OCI-LY1 (cell line): ENCODE data around the gene PES1.

Source experiments
- H2AFZ ChIP-seq: fragments of 200-600 bp; sonication (generic), shearing (Covaris generic); 2 replicates; pipeline ENCODE4 v1.6.0; 2014; ENCODE audit warnings: antibody characterized with exemption, mild to moderate bottlenecking, low read length
- H3F3A ChIP-seq: fragments of 200-600 bp; sonication (generic), shearing (Covaris generic); 2 replicates; pipeline ENCODE4 v1.6.0; 2014; ENCODE audit warnings: mild to moderate bottlenecking, antibody characterized with exemption, low read length, moderate library complexity; ENCODE audit not compliant: insufficient read depth
- H3K27ac ChIP-seq: fragments of 200-600 bp; sonication (generic); 2 replicates; pipeline ENCODE4 v1.5.1; 2014; ENCODE audit warnings: low read length, mixed run types, mild to moderate bottlenecking, low read depth; ENCODE audit not compliant: poor library complexity, severe bottlenecking
- H3K27me3 ChIP-seq: fragments of 200-600 bp; sonication (generic); 2 replicates; pipeline ENCODE4 v1.6.0; 2014; ENCODE audit warnings: antibody characterized with exemption, mild to moderate bottlenecking, low read length, moderate library complexity; ENCODE audit not compliant: insufficient read depth
- H3K36me3 ChIP-seq: fragments of 200-600 bp; sonication (generic); 2 replicates; pipeline ENCODE4 v1.6.1; 2014; ENCODE audit warnings: mild to moderate bottlenecking, antibody characterized with exemption, low read length, moderate library complexity, mixed read lengths; ENCODE audit not compliant: insufficient read depth
- H3K4me1 ChIP-seq: fragments of 200-600 bp; sonication (generic); 2 replicates; pipeline ENCODE4 v1.5.1; 2014; ENCODE audit warnings: mild to moderate bottlenecking, low read length, moderate library complexity; ENCODE audit not compliant: insufficient read depth, severe bottlenecking
- H3K4me2 ChIP-seq: fragments of 200-600 bp; sonication (generic), shearing (Covaris generic); 2 replicates; pipeline ENCODE4 v1.6.1; 2014; ENCODE audit warnings: low read length
- H3K4me3 ChIP-seq: fragments of 200-600 bp; sonication (generic); 2 replicates; pipeline ENCODE4 v1.5.1; 2014; ENCODE audit warnings: low read length, low read depth, mild to moderate bottlenecking, mixed read lengths; ENCODE audit not compliant: poor library complexity, severe bottlenecking
- H3K79me2 ChIP-seq: fragments of 200-600 bp; shearing (Covaris generic); 2 replicates; pipeline ENCODE4 v1.6.1; 2016; ENCODE audit warnings: mixed run types, low read length, mixed read lengths; ENCODE audit not compliant: insufficient read depth
- H3K9ac ChIP-seq: fragments of 200-600 bp; sonication (generic), shearing (Covaris generic); 2 replicates; pipeline ENCODE4 v1.6.1; 2014; ENCODE audit warnings: mild to moderate bottlenecking, low read length, mixed read lengths
- H3K9me2 ChIP-seq: fragments of 200-600 bp; sonication (generic), shearing (Covaris generic); 2 replicates; pipeline ENCODE4 v1.6.1; 2014; ENCODE audit warnings: low read depth, mild to moderate bottlenecking, low read length, mixed read lengths
- H3K9me3 ChIP-seq: fragments of 200-600 bp; shearing (Covaris generic); 2 replicates; pipeline ENCODE4 v1.6.1; 2014; ENCODE audit warnings: low read length, mixed read lengths
- H4K20me1 ChIP-seq: fragments of 200-600 bp; sonication (generic), shearing (Covaris generic); 2 replicates; pipeline ENCODE4 v1.6.0; 2016; ENCODE audit warnings: mild to moderate bottlenecking, low read length; ENCODE audit not compliant: insufficient read depth
- CTCF ChIP-seq: fragments of 200-600 bp; sonication (generic), shearing (Covaris generic); IDR thresholded peaks from 2 replicates; pipeline ENCODE4 v1.5.1; 2017; ENCODE audit warnings: mild to moderate bottlenecking, antibody characterized with exemption, low read length, moderate library complexity, mixed read lengths
- EZH2 ChIP-seq: fragments of 200-600 bp; sonication (generic), shearing (Covaris generic); IDR thresholded peaks from 2 replicates; pipeline ENCODE4 v1.8.0; 2017; ENCODE audit warnings: borderline replicate concordance, mixed run types, mild to moderate bottlenecking, antibody characterized with exemption, low read length, moderate library complexity, mixed read lengths

The PES1 gene

DNA sequence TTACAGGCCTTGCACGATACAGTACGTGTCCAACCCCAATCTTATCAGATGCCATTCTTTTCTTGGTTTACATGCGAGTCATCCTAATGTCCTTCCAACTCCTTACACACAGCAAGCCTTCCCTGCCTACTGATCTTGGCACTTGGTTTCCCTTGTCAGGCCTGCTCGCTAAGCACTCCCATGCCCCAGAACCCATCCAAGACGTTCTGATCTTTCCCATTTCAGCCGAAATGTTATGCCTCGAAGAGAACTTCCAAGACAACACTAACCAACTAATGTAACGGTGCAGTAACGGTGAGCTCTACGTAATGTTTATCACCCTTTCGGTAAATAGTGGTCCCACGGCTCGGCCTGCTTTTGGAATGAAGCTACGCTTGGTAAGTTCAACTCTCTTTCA is 521 bp downstream of the PES1 start:
- Histone ChIP-seq H3K9me2 (no peaks in the 10 kb centered on the region), H3F3A (no peaks in the 10 kb centered on the region), H3K4me3 (peak overlapping the region; percentile 97), H3K4me2 (peak overlapping the region; percentile 93), H3K9me3 (no peaks in the 10 kb centered on the region), H3K4me1 (peaks cover 17% of the 10 kb centered on the region), H2AFZ (no peak overlapping the region), H3K79me2 (peaks cover 17% of the 10 kb centered on the region), H3K27me3 (no peaks in the 10 kb centered on the region), H4K20me1 (no peaks in the 10 kb centered on the region), H3K36me3 (peaks cover 35% of the 10 kb centered on the region), H3K9ac (peak overlapping the region; percentile 94), H3K27ac (no peak overlapping the region)
- TF ChIP-seq CTCF (no peak), EZH2 (no peak)

- Histone ChIP-seq H3K4me1 (peaks cover 14% of the 10 kb centered on the region), H4K20me1 (no peaks in the 10 kb centered on the region), H3K27ac (no peak overlapping the region), H3K9me3 (no peaks in the 10 kb centered on the region), H3K4me2 (no peak overlapping the region), H3K9ac (no peak overlapping the region), H2AFZ (no peak overlapping the region), H3K79me2 (peaks cover 15% of the 10 kb centered on the region), H3K36me3 (peaks cover 82% of the 10 kb centered on the region), H3K9me2 (no peaks in the 10 kb centered on the region), H3K4me3 (no peak overlapping the region), H3F3A (no peaks in the 10 kb centered on the region), H3K27me3 (no peaks in the 10 kb centered on the region)
- TF ChIP-seq CTCF (no peak), EZH2 (no peak)
Observed at GRCh38 chr22:30586414-30586813, 5.3 kb downstream of the PES1 start.

DNA sequence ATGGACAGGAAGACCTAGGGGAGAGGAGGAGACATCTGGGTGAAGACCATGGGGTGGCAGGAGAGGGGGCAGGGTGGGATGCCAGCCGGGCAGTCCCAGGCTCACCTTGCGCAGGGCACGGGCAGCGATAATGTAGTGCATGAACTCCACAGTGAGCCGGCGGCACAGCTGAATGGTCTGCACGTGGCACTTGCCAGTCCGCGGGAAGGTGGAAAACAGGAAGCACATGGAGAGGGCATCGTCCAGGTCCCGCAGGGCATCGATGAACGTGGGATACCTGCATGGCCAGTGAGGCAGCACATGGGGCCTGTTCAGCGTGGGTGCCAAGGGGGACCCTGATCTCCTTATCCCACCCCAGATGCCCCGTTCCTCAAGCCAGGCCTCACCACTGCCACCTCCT is 7.3 kb downstream of the PES1 start:
- H3K4me1 ChIP-seq: no peaks in the 10 kb centered on the region
- peaks cover 100% of the 10 kb centered on the region for H3K36me3 ChIP-seq
- no peak overlapping the region for H3K4me3 ChIP-seq
- H3K4me2 ChIP-seq: no peak overlapping the region
- no peak overlapping the region for H2AFZ ChIP-seq
- H3K27me3 ChIP-seq: no peaks in the 10 kb centered on the region
- H3K79me2 ChIP-seq: no peaks in the 10 kb centered on the region; the same call in 1 of the 2 replicates
- no peaks in the 10 kb centered on the region for H3K9me3 ChIP-seq
- H3K9ac ChIP-seq: no peak overlapping the region
- H3F3A ChIP-seq: no peaks in the 10 kb centered on the region
- TF ChIP-seq CTCF: no peak
- no peak for TF ChIP-seq EZH2
- no peak overlapping the region for H3K27ac ChIP-seq
- no peaks in the 10 kb centered on the region for H4K20me1 ChIP-seq
- H3K9me2 ChIP-seq: no peaks in the 10 kb centered on the region
